HEK293 (cell line): ENCODE measurements around the gene SCGB1C2.

Source experiments
- CTCF ChIA-PET: fragments of 350-600 bp; formaldehyde crosslinking; extraction: SDS; loops from one replicate; lab custom pipeline; 2021; ENCODE audit warnings: antibody characterized with exemption; lab: Yijun Ruan, JAX
- POLR2A ChIA-PET: fragments of 300-600 bp; formaldehyde crosslinking; extraction: SDS; loops from one replicate; lab custom pipeline; 2020; ENCODE audit warnings: antibody characterized with exemption, inconsistent platforms; lab: Yijun Ruan, JAX
- H3K27ac ChIP-seq: fragments of 200-500 bp; sonication (Bioruptor generic); 2 replicates; pipeline ENCODE4 v1.5.1; 2014; ENCODE audit warnings: low read depth, low read length, control low read depth, inconsistent platforms; ENCODE audit errors: extremely low read depth
- H3K36me3 ChIP-seq, 2 experiments: fragments of 200-500 bp in 1 of 2; sonication (Bioruptor generic) in 1 of 2; 1 replicate in 1 of 2; 2 replicates in 1 of 2; pipeline ENCODE4 v1.5.1; 2014 to 2017; ENCODE audit warnings: inconsistent platforms in 2 of 2, low read length in 2 of 2; ENCODE audit not compliant: control insufficient read depth in 2 of 2, insufficient read depth in 1 of 2
- H3K4me1 ChIP-seq: fragments of 200-500 bp; sonication (Bioruptor generic); 2 replicates; pipeline ENCODE4 v1.5.1; 2014; ENCODE audit warnings: mild to moderate bottlenecking, low read length, inconsistent platforms; ENCODE audit not compliant: control insufficient read depth, insufficient read depth
- H3K4me3 ChIP-seq: 2 replicates; pipeline ENCODE4 v1.5.1; 2011; ENCODE audit warnings: low read depth, mild to moderate bottlenecking, control low read depth, low read length, moderate library complexity
- H3K9me3 ChIP-seq: fragments of 200-500 bp; sonication (Bioruptor generic); 2 replicates; pipeline ENCODE4 v1.5.1; 2014; ENCODE audit warnings: low read depth, low read length, inconsistent platforms; ENCODE audit not compliant: control insufficient read depth, insufficient read depth
- EGR2 ChIP-seq: fragments of 450-650 bp; formaldehyde crosslinking; IDR thresholded peaks from 2 replicates; pipeline ENCODE4 v1.5.1; 2016; ENCODE audit warnings: low read depth, missing biosample characterization, missing genetic modification characterization
- GLIS1 ChIP-seq: fragments of 450-650 bp; formaldehyde crosslinking; IDR thresholded peaks from 2 replicates; pipeline ENCODE4 v1.5.1; 2016; ENCODE audit warnings: missing biosample characterization, missing genetic modification characterization
- GLIS2 ChIP-seq: fragments of 450-650 bp; formaldehyde crosslinking; IDR thresholded peaks from 2 replicates; pipeline ENCODE4 v1.5.1; 2016; ENCODE audit warnings: missing biosample characterization, missing genetic modification characterization
- HOXC10 ChIP-seq: sonication (generic); formaldehyde crosslinking; IDR thresholded peaks from 2 replicates; pipeline ENCODE4 v1.8.1; 2023; ENCODE audit warnings: mild to moderate bottlenecking, missing genetic modification reagents
- KLF1 ChIP-seq: fragments of 450-650 bp; formaldehyde crosslinking; IDR thresholded peaks from 2 replicates; pipeline ENCODE4 v1.5.1; 2016; ENCODE audit warnings: missing biosample characterization, missing genetic modification characterization
- OVOL3 ChIP-seq: fragments of 450-650 bp; formaldehyde crosslinking; IDR thresholded peaks from 2 replicates; pipeline ENCODE4 v1.5.1; 2016; ENCODE audit warnings: missing biosample characterization, missing genetic modification characterization
- SP7 ChIP-seq: fragments of 450-650 bp; formaldehyde crosslinking; IDR thresholded peaks from 2 replicates; pipeline ENCODE4 v1.5.1; 2016; ENCODE audit warnings: missing biosample characterization, missing genetic modification characterization
- YY1 ChIP-seq: fragments of 450-650 bp; formaldehyde crosslinking; IDR thresholded peaks from 2 replicates; pipeline ENCODE4 v1.5.1; 2018; ENCODE audit warnings: missing biosample characterization, missing genetic modification characterization
- ZBTB44 ChIP-seq: fragments of 450-650 bp; IDR thresholded peaks from 2 replicates; pipeline ENCODE4 v1.5.1; 2018; ENCODE audit warnings: missing biosample characterization, mild to moderate bottlenecking, missing genetic modification characterization
- ZFHX2 ChIP-seq: fragments of 450-650 bp; formaldehyde crosslinking; conservative IDR thresholded peaks from 2 replicates; pipeline ENCODE4 v1.5.1; 2016; ENCODE audit warnings: missing biosample characterization, missing genetic modification characterization
- ZIC2 ChIP-seq: fragments of 450-650 bp; formaldehyde crosslinking; IDR thresholded peaks from 2 replicates; pipeline ENCODE4 v1.5.1; 2016; ENCODE audit warnings: missing biosample characterization, missing genetic modification characterization
- ZNF221 ChIP-seq: fragments of 450-650 bp; formaldehyde crosslinking; IDR thresholded peaks from 2 replicates; pipeline ENCODE4 v1.5.1; 2017; ENCODE audit warnings: missing biosample characterization, missing genetic modification characterization, borderline replicate concordance
- ZNF335 ChIP-seq: fragments of 450-650 bp; formaldehyde crosslinking; conservative IDR thresholded peaks from 2 replicates; pipeline ENCODE4 v1.5.1; 2016; ENCODE audit warnings: missing biosample characterization, missing genetic modification characterization
- ZNF398 ChIP-seq: fragments of 450-650 bp; formaldehyde crosslinking; IDR thresholded peaks from 2 replicates; pipeline ENCODE4 v1.5.1; 2017; ENCODE audit warnings: missing biosample characterization, missing genetic modification characterization
- ZNF488 ChIP-seq: fragments of 450-650 bp; formaldehyde crosslinking; IDR thresholded peaks from 2 replicates; pipeline ENCODE4 v1.5.1; 2016; ENCODE audit warnings: missing biosample characterization, missing genetic modification characterization
- ZNF626 ChIP-seq: fragments of 450-650 bp; sonication (Bioruptor Pico); formaldehyde crosslinking; IDR thresholded peaks from 2 replicates; pipeline ENCODE4 v1.5.1; 2018; ENCODE audit warnings: missing biosample characterization, missing genetic modification characterization, inconsistent platforms
- ZNF639 ChIP-seq: fragments of 450-650 bp; formaldehyde crosslinking; IDR thresholded peaks from 2 replicates; pipeline ENCODE4 v1.5.1; 2016; ENCODE audit warnings: missing biosample characterization, missing genetic modification characterization
- ZNF645 ChIP-seq: fragments of 450-650 bp; formaldehyde crosslinking; IDR thresholded peaks from 2 replicates; pipeline ENCODE4; 2016; ENCODE audit warnings: missing biosample characterization, missing genetic modification characterization
- ZSCAN5A ChIP-seq: fragments of 450-650 bp; formaldehyde crosslinking; IDR thresholded peaks from 2 replicates; pipeline ENCODE4 v1.5.1; 2016; ENCODE audit warnings: missing biosample characterization, missing genetic modification characterization

SCGB1C2 gene

GRCh38 chr17:181245-182049 lies 44.1 kb downstream of the SCGB1C2 start, which contains the start of gene DOC2B (continued):
- no peak for TF ChIP-seq ZSCAN5A (tag by site-specific recombination)
- no peak for TF ChIP-seq ZBTB44
- no peak for TF ChIP-seq YY1 (tag by site-specific recombination)
- TF ChIP-seq ZNF335 (tag by site-specific recombination) = no peak
- TF ChIP-seq HOXC10 (CRISPR knock-in tag) = no peak

GRCh38 chr17:182050-182751 lies 44.8 kb downstream of the SCGB1C2 start:
- no peak overlapping the region for H3K4me3 ChIP-seq
- no peak overlapping the region for H3K27ac ChIP-seq
- H3K9me3 ChIP-seq = no peaks in the 10 kb centered on the region
- H3K36me3 ChIP-seq = no peaks in the 10 kb centered on the region
- TF ChIP-seq EGR2 (tag by site-specific recombination) (peak; percentile 83), ZNF645 (tag by site-specific recombination) (no peak), ZNF221 (tag by site-specific recombination) (no peak), ZNF488 (no peak), ZNF398 (tag by site-specific recombination) (peak; percentile 25; the same call in 1 of the 2 replicates), GLIS1 (tag by site-specific recombination) (peak; percentile 37), ZNF639 (tag by site-specific recombination) (no peak), GLIS2 (peak; percentile 42), ZNF626 (tag by site-specific recombination) (no peak), ZIC2 (tag by site-specific recombination) (peak; percentile 16; the same call in 1 of the 2 replicates), OVOL3 (tag by site-specific recombination) (no peak), ZFHX2 (tag by site-specific recombination) (peak; percentile 94), KLF1 (tag by site-specific recombination) (peak; percentile 49), SP7 (tag by site-specific recombination) (0 out of 2 replicates have a peak, but pooled peaks have one; percentile 30)
- CTCF ChIA-PET = no interaction called here
- POLR2A ChIA-PET = no interaction called here
- no peaks in the 10 kb centered on the region for H3K4me1 ChIP-seq
